Effector CD4-positive, alpha-beta T cell (primary cell): ENCODE measurements around the gene EZH2.
A peak's percentile ranks its signal among the peaks of the same experiment; 100 is the strongest.

Experiments
- DNase-seq: peaks from one replicate; pipeline ENCODE4 v3.0.0-alpha.2; 2020
- total RNA-seq: gene quantifications from one replicate; lab custom pipeline; 2026; lab: John Stamatoyannopoulos, UW

EZH2 gene
- total RNA-seq = 141 reads per million, percentile 88 among the genes with 10 or more reads in this experiment

GRCh38 chr7:148884049-148884298, at the start of gene EZH2:
EZH2 (minus strand) TSS chr7:148884291; CDS start chr7:148847298, 36,993 bp downstream.
- DNase-seq = no peak

- no peak for DNase-seq
Observed at GRCh38 chr7:148931470-148931869, 47.4 kb upstream of the EZH2 start.

- DNase-seq = no peak
Observed at GRCh38 chr7:148930335-148930734, 46.2 kb upstream of the EZH2 start.

GRCh38 chr7:148929176-148929575, 45.1 kb upstream of the EZH2 start:
- DNase-seq = no peak

GRCh38 chr7:148927123-148928045, 43.3 kb upstream of the EZH2 start:
- no peak for DNase-seq

- no peak for DNase-seq
Observed at GRCh38 chr7:148925836-148926235, 41.7 kb upstream of the EZH2 start.

GRCh38 chr7:148924011-148924410, 39.9 kb upstream of the EZH2 start:
- no peak for DNase-seq

GRCh38 chr7:148921806-148922205, 37.7 kb upstream of the EZH2 start:
- DNase-seq = no peak

- no peak for DNase-seq
Observed at GRCh38 chr7:148921189-148921588, 37.1 kb upstream of the EZH2 start.

- DNase-seq = no peak
Observed at GRCh38 chr7:148919859-148920258, 35.8 kb upstream of the EZH2 start.

- no peak for DNase-seq
Observed at GRCh38 chr7:148918058-148918596, 34.0 kb upstream of the EZH2 start.

- no peak for DNase-seq
Observed at GRCh38 chr7:148916186-148916585, 32.1 kb upstream of the EZH2 start.

- DNase-seq = no peak
Observed at GRCh38 chr7:148915211-148915610, 31.1 kb upstream of the EZH2 start.

- DNase-seq = no peak
Observed at GRCh38 chr7:148914208-148914777, 30.2 kb upstream of the EZH2 start.

- peak; percentile 18 for DNase-seq
Observed at GRCh38 chr7:148912758-148913541, 28.9 kb upstream of the EZH2 start.

GRCh38 chr7:148912151-148912550, 28.1 kb upstream of the EZH2 start:
- no peak for DNase-seq

GRCh38 chr7:148911626-148912025, 27.5 kb upstream of the EZH2 start:
- DNase-seq = no peak

GRCh38 chr7:148909568-148909967, 25.5 kb upstream of the EZH2 start:
- no peak for DNase-seq

- DNase-seq = no peak
Observed at GRCh38 chr7:148906707-148907498, 22.8 kb upstream of the EZH2 start.

GRCh38 chr7:148905093-148905666, 21.1 kb upstream of the EZH2 start:
- DNase-seq = no peak

GRCh38 chr7:148903504-148903903, 19.4 kb upstream of the EZH2 start:
- DNase-seq = no peak

GRCh38 chr7:148901178-148901577, 17.1 kb upstream of the EZH2 start:
- no peak for DNase-seq
